ENCODE measurements around the gene SUPT20HL1.

DNA sequence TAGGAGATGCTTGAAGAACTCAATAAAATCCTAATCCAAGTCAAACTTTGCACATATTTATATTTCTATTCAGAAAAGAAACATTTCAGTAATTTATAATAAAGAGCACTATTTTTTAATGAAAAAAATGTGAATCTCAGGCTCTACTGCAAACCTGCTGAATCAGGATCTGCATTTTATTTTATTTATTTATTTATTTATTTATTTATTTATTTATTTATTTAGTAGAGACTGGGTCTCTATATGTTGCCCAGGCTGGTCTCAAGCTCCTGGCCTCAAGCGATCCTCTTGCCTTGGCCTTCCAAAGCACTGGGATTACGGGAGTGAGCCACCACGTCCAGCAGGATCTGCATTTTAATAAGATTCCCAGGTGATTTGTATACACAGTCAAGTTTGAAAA, 16.0 kb downstream of the SUPT20HL1 start:
- TF ChIP-seq, protein P1, sequence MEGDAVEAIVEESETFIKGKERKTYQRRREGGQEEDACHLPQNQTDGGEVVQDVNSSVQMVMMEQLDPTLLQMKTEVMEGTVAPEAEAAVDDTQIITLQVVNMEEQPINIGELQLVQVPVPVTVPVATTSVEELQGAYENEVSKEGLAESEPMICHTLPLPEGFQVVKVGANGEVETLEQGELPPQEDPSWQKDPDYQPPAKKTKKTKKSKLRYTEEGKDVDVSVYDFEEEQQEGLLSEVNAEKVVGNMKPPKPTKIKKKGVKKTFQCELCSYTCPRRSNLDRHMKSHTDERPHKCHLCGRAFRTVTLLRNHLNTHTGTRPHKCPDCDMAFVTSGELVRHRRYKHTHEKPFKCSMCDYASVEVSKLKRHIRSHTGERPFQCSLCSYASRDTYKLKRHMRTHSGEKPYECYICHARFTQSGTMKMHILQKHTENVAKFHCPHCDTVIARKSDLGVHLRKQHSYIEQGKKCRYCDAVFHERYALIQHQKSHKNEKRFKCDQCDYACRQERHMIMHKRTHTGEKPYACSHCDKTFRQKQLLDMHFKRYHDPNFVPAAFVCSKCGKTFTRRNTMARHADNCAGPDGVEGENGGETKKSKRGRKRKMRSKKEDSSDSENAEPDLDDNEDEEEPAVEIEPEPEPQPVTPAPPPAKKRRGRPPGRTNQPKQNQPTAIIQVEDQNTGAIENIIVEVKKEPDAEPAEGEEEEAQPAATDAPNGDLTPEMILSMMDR (IDR thresholded peaks at IDR 0.05), result no peak
- TF ChIP-seq POLR2A (IDR thresholded peaks at IDR 0.05), result no peak

Measured in adrenal gland (tissue), 5 donors.